Stimulated activated CD8-positive, alpha-beta memory T cell treated with anti-CD3 and anti-CD28 coated beads, Interleukin-12 subunit alpha, Interleukin-12 subunit beta, amount 100 ng/mL, for 24 hours (primary cell): Measurements from ENCODE around the gene AKAP7.
A peak's percentile ranks its signal among the peaks of the same experiment; 100 is the strongest.
"Not testable (repeated sequence)": the region's sequence is repeated elsewhere in the genome, so short reads cannot be mapped to it uniquely, and the experiment has no call there.

Experiments used
- DNase-seq: peaks from one replicate; pipeline ENCODE4 v3.0.0-alpha.2; 2020; ENCODE audit errors: extremely low read depth

AKAP7 gene

DNA sequence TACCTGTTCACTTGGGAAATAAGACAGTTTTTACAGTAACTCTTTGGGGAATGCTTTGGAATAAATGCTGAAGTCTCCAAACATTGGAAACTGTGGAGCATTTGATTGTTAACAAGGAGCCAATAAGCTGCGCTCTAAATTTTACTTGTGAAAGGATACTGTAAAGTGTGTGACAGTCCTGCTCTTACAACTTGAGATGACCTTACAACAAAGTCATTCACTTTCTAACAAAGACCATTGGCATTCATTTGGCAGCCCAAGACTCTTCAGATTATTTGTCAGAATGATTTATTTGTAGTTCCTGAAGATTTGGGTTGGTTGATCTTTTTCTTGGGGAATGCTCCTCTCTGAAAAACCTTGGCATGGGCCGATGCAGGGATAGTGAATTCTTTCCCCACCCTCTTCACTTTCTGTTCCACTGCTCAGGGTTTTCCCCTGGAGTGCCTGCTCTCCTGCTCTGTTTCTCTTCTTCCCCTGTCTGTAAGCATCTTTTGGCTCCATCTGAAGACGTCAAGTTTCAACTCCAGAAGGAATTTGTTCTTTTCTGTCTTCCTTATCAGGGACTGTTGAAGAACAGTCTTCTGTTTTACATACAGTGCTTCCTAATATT, 116.4 kb downstream of the AKAP7 start:
- no peak for DNase-seq

GRCh38 chr6:131255434-131255833, 120.2 kb downstream of the AKAP7 start:
- DNase-seq: no peak

DNA sequence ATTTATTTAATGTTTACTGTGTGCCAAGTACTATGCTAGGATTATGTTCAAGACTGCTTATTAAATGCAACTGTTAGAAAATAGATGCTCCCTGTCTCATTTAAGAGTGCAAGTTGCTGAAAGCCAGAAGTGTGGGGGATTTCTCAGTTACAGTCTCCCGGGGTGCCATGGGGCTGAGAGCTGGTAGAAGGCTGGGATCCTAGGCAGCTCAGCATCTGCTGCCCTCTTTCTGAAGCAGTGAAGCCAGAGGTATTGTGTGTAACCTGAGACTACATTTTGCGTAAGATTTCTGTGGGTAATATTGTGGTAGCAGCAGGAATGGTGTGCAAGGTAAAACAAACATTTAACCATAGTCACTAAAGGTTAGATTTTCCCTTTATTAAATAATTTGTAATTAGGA, 120.6 kb downstream of the AKAP7 start:
- no peak for DNase-seq

DNA sequence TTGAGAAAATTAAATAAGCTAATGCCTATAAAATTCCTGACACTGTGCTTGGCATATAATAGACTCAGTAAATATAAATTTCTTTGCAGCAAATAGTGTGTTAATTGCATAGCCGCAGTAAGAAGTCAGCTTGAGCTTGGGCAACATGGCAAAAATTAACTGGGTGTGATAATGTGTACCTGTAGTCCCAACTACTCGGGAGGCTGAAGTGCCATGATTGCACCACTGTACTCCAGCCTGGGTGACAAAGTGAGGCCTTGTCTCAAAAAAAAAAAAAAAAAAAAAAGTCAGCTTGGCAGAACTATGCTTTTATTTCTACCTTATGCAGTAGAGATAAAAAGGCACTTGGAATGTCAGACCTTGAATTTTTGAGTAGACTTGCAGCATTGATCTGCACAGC, 121.8 kb downstream of the AKAP7 start:
- no peak for DNase-seq

DNA sequence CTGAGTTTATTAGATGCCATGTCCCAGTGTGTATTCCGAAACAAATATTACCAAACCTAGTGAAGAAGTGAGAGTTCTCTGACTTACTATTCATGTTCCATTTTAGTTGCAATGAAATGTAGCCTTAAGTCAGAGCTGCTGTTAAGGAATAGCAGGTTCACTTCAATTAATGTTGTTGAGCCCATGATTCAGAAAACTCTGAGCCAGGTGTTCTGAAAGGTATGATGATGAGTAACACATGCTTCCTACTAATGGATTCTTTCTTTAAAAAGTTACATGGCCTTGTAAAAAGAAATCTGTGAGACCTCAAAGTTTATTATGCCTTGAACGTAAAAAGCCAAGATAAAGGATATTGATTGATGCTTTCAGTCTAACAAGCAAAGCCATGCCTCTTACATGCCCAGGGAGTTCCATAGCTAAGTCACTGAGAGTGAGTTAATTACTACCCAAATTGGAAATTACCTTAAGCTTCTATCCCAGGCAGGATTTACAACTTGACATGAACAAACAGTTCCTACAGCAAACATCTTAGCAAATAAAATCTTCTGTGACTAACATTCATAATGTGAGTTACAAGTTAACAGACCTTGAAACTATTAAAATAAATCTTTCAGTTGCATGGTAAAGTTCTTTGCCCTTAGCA, 122.9 kb downstream of the AKAP7 start:
- DNase-seq: no peak

DNA sequence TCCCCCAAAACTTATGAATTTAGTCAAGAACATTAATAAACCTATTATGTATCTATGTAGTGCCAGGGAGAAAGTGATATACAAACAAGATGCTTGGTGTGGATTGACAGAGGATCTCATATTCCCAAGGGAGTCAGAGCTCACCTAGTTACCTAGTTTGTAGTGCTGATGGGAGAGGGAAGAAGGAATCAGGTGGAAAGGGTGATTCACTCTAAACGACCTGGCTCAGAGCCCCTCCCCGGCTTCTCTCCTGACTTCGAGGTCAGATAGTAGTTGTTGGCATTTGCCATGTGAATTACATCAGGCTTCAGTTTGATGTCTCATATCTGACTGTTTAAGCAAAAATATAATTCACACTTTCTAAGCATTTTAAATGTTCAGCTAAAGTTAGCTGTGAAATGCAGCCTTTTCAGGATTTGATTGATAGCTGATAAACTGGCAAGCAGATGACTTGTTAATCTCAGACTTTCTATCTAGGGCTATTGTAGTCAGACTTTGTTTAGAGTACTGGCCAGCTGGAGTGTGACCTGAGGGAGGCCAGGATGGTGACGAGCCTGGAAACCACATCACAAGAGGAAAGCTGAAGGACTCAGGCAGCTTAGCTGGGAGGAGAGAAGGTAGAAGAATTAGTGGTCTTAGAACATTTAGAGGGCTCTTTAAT, 123.7 kb downstream of the AKAP7 start:
- DNase-seq: no peak

GRCh38 chr6:131260960-131261359, 125.7 kb downstream of the AKAP7 start:
- not testable (repeated sequence) for DNase-seq

DNA sequence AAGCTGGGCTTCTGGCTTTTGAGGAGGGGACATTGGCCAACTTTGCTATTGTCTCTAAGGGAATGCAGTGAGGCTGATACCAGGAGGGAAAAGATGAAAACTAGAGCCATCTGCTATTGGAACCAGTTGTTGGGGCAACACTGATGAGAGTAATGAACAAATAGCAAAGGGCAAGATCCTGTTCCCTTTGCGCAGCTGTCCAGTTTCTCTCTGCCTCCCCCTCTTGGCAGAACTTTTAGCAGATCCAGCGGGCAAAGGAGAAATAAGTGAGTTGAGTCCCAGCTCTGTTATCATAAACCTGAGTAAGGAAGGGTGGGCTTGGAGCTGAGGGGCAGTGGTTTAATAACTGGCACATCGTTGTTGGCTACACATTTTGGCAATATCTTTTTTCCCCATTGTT, 126.8 kb downstream of the AKAP7 start:
- DNase-seq: no peak

DNA sequence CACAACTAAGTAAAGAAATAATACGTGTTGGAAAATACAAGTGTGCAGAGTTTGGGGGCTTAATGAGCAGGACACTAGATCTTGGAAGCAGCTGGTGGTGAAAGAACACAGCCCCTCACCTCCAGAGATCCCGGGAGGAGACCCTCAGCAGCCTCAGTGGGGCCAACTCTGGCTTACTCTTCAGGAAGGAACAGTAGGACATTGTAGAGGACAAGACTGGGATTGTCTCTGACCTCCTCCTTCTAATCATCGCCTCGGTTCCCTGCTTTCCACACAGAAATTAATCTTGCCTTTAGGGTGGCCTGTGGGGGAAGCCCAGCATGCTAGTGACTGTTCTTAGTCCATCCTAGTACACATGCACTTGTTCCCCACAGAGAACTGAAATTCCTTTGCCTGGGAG, 130.7 kb downstream of the AKAP7 start:
- DNase-seq: no peak

- no peak for DNase-seq
Observed at GRCh38 chr6:131268303-131268702, 133.0 kb downstream of the AKAP7 start.

GRCh38 chr6:131269565-131270391, 134.5 kb downstream of the AKAP7 start:
- no peak for DNase-seq

- DNase-seq: no peak
Observed at GRCh38 chr6:131270534-131270933, 135.3 kb downstream of the AKAP7 start.

DNA sequence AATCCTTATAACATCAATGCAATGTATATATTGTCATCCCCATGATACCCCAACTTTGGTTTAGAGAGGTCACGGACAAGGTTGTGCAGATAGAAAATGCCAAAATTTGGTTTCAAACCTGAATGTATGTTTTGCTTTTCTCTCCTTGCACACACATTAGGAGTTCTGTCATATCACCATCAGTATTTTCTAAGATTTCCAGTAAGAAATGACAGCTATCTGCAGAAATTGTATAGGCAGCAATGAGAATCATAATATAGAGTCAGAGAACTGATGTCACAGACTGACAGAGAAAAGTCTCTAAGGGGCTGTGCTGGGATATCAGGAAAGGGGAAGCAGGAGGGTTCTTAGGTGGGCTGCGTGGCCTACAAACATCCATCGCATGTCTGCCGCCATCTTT, 140.0 kb downstream of the AKAP7 start:
- DNase-seq: no peak

DNA sequence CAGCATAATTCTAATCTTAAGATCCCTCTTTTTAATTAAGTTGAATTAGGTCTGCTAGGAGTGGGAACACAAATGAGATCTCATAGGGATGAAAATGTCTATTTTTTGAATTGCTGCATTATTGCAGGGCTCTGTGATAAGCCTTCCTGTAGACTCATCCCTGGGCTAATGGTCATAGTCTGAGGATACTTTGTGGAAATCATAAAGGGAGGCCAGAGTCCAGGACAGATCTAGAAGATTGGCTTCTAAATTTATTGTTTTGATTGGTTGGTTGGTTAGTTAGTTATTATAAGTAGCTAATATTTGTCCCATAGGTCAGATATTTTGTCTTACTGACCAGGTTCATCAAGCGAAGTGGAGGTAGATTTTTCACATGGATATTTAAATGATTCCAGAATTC, 142.3 kb downstream of the AKAP7 start:
- no peak for DNase-seq

DNA sequence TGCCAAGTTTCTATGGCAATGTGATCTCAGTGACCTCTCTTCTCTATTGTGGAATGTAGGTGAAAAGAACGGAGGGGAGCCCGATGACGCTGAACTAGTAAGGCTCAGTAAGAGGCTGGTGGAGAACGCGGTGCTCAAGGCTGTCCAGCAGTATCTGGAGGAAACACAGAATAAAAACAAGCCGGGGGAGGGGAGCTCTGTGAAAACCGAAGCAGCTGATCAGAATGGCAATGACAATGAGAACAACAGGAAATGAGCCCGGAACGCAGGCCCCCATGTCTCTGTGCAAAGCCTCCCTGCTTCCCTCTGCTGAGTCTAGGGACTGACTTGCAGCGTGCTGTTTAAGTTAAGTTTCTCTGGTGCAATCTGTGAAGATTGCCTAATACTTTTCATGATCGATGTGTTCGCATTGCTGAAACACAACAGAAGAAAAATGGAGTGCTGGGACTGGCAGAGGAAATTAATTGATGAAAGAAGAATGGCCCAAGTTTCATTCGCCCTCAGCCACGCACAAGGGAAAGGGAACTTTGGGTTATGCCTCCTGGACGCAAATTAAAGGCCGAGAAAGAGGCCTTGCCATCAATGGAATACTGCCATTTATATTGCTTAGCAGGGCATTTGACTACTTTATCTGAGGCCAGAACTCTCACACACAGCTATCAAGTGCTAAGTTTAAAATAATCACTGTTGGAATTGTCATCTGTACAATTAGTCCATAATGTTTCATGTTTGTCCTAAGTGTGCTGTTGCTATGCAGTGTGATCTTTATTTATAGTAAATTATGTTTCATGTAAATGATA, 146.4 kb downstream of the AKAP7 start:
- DNase-seq: peak; percentile 9

DNA sequence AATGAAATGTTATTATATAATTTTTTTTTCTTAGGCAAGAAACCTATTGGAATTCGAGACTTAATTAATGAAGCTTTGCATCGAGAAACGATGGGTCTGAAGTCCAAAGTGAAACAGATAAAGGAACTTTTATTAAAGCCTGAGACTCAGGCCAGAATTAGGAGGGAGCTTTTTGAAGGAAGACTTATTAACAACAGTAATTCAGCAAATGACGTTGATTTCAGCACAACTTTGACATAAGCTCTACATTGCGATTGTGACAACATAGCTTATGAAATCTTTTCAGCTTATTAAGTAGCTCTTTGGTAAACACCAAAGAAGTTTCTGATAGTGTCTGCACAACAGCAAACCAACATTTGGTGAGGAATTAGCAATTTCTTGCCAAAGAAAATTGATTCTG, 147.1 kb downstream of the AKAP7 start:
- no peak for DNase-seq

- no peak for DNase-seq
Observed at GRCh38 chr6:131283466-131284175, 148.4 kb downstream of the AKAP7 start.

GRCh38 chr6:131285548-131285947, 150.3 kb downstream of the AKAP7 start:
- DNase-seq: no peak

GRCh38 chr6:131286469-131287040, 151.3 kb downstream of the AKAP7 start:
- no peak for DNase-seq

DNA sequence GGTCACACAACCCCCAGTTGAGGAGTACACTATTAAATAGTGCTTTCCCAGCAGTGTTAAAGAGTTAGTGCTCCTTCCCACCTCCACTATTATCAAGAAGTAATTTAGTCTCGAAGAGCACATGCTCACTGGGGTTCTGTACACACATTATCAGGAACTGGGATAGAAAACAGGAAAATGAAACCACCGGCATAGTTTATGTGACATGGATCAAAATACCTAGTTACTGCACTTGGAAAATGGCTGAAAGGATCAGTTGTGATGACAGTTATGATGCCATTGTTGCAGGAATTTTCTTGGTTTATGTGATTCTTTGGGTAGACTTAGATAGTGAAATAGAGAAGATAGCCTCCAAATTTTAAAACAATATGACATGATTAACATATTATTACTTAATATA, 152.9 kb downstream of the AKAP7 start:
- DNase-seq: no peak

GRCh38 chr6:131290955-131291354, 155.7 kb downstream of the AKAP7 start:
- DNase-seq: no peak
